ENCODE data around the gene LRP3. TPM values are rescaled to one million over a fixed set of nuclear protein-coding genes. Genes with fewer than 3 reads are reported as not detected.

Gene LRP3
- total and polyA plus RNA-seq, 2 of the 13 experiments (the other 11 are each of a cell fraction or from before 2014, with no cell fraction given) = 17.6 to 51.6 TPM

DNA sequence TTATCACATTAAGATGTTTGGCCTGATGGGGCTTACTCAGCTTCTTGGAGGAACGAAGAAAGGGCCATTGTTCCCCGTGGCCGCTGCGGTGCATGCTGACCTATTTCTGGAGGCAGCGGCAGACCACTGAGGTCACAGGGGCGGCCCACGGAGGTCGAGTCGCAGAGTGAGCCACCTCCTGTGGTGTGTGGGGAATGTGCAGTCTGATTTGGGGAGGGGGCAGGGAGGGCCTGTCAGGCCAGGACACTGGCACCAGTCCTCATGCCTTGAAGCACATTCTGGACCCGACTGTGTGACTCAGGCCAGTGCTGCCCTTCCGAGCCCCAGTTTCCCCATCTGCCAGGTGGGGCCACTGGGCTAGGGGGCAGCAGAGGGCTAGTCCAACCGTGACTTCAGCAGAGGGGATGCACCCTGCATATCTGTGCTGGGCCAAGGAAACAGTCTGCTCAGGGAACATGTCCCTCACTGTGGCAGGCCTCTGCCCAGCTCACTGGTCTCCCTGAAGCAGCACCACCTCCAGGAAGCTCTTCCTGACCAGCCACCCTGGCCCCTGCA, 25.2 kb downstream of the LRP3 start:
- in situ Hi-C loops (cut with HindIII; ENCODE audit: extremely low pct_ligation_motif_present, low pct_unique_long_range_greater_than_20kb) = no loop called here
- CTCF ChIA-PET (ENCODE audit: low intra/inter-chr PET ratio, low total read pairs) = no interaction called here
- DNase-seq (ENCODE audit: low spot score) (no peak), ATAC-seq (peak; percentile 49), FAIRE-seq (no peak)
- peak overlapping the region; percentile 23; the same call in 1 of the 2 replicates for H3K4me2 ChIP-seq (ENCODE audit: low read depth, low read length)
- H3K4me3 ChIP-seq (replicated peaks in 1 of 3; ENCODE audit: insufficient read depth in 1 of 3, low read depth in 2 of 3, low read length in 3 of 3) = no peak overlapping the region
- H3K9me3 ChIP-seq (ENCODE audit: low read length) = no peaks in the 10 kb centered on the region
- H2AFZ ChIP-seq (ENCODE audit: low read length) = no peak overlapping the region
- no CpG with 5 or more reads among the region's 12 CpGs for WGBS (ENCODE audit: low lambda C conversion rate)
- H3K9ac ChIP-seq (ENCODE audit: insufficient read depth, low read depth, low read length) = no peak overlapping the region
- H3K27ac ChIP-seq (ENCODE audit: extremely low read length, insufficient read depth, low read length) = no peak overlapping the region
- H3K4me1 ChIP-seq (ENCODE audit: insufficient read depth, low read length) = peaks cover 44% of the 10 kb centered on the region
- BruUV-seq (replicated peaks) = no TSS peak
- intact Hi-C loops (cut with micrococcal nuclease; ENCODE audit: unreplicated experiment) = no loop called here
- no peaks in the 10 kb centered on the region for H3K36me3 ChIP-seq (replicated peaks in 1 of 2; ENCODE audit: control insufficient read depth in 1 of 2, insufficient read depth in 2 of 2, low read length in 2 of 2)
- no peaks in the 10 kb centered on the region for H3K79me2 ChIP-seq (ENCODE audit: insufficient read depth, low read length)
- H3K27me3 ChIP-seq (ENCODE audit: control insufficient read depth in 1 of 2, insufficient read depth in 2 of 2, low read length in 2 of 2) = peaks cover 10 to 27% of the 10 kb centered on the region in 2 experiments
- POLR2A ChIA-PET = no interaction called here
- H4K20me1 ChIP-seq (ENCODE audit: insufficient read depth, low read length) = no peaks in the 10 kb centered on the region
- TF ChIP-seq ARNT (IDR thresholded peaks at IDR 0.05) = no peak
- no peak for TF ChIP-seq ZNF777 (CRISPR knock-in tag; IDR thresholded peaks at IDR 0.05)
- TF ChIP-seq PAWR (CRISPR knock-in tag; IDR thresholded peaks at IDR 0.05; ENCODE audit: borderline replicate concordance) = no peak
- TF ChIP-seq, protein P1, sequence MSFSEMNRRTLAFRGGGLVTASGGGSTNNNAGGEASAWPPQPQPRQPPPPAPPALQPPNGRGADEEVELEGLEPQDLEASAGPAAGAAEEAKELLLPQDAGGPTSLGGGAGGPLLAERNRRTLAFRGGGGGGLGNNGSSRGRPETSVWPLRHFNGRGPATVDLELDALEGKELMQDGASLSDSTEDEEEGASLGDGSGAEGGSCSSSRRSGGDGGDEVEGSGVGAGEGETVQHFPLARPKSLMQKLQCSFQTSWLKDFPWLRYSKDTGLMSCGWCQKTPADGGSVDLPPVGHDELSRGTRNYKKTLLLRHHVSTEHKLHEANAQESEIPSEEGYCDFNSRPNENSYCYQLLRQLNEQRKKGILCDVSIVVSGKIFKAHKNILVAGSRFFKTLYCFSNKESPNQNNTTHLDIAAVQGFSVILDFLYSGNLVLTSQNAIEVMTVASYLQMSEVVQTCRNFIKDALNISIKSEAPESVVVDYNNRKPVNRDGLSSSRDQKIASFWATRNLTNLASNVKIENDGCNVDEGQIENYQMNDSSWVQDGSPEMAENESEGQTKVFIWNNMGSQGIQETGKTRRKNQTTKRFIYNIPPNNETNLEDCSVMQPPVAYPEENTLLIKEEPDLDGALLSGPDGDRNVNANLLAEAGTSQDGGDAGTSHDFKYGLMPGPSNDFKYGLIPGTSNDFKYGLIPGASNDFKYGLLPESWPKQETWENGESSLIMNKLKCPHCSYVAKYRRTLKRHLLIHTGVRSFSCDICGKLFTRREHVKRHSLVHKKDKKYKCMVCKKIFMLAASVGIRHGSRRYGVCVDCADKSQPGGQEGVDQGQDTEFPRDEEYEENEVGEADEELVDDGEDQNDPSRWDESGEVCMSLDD (CRISPR knock-in tag; IDR thresholded peaks at IDR 0.05; ENCODE audit: borderline replicate concordance) = no peak
- TF ChIP-seq, protein P2, sequence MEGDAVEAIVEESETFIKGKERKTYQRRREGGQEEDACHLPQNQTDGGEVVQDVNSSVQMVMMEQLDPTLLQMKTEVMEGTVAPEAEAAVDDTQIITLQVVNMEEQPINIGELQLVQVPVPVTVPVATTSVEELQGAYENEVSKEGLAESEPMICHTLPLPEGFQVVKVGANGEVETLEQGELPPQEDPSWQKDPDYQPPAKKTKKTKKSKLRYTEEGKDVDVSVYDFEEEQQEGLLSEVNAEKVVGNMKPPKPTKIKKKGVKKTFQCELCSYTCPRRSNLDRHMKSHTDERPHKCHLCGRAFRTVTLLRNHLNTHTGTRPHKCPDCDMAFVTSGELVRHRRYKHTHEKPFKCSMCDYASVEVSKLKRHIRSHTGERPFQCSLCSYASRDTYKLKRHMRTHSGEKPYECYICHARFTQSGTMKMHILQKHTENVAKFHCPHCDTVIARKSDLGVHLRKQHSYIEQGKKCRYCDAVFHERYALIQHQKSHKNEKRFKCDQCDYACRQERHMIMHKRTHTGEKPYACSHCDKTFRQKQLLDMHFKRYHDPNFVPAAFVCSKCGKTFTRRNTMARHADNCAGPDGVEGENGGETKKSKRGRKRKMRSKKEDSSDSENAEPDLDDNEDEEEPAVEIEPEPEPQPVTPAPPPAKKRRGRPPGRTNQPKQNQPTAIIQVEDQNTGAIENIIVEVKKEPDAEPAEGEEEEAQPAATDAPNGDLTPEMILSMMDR (CRISPR knock-in tag; IDR thresholded peaks at IDR 0.05) = peak; percentile 82
- TF ChIP-seq FOSL2 (CRISPR knock-in tag; IDR thresholded peaks at IDR 0.05) = peak; percentile 36; the same call in 1 of the 2 replicates
- 0 out of 2 replicates have a peak, but pooled peaks have one; percentile 20 for TF ChIP-seq KDM2A (CRISPR knock-in tag; IDR thresholded peaks at IDR 0.05; ENCODE audit: borderline replicate concordance, low read depth)
- TF ChIP-seq KLF13 (CRISPR knock-in tag; IDR thresholded peaks at IDR 0.05) = no peak
- 0 out of 2 replicates have a peak, but pooled peaks have one; percentile 44 for TF ChIP-seq ZNF891 (CRISPR knock-in tag; IDR thresholded peaks at IDR 0.05)
- no peak for TF ChIP-seq HOXA3 (CRISPR knock-in tag; IDR thresholded peaks at IDR 0.05)
- TF ChIP-seq ZNF12 (CRISPR knock-in tag; IDR thresholded peaks at IDR 0.05) = no peak
- no peak for TF ChIP-seq ZNF563 (CRISPR knock-in tag; IDR thresholded peaks at IDR 0.05)
- no peak for TF ChIP-seq ELF3 (CRISPR knock-in tag; IDR thresholded peaks at IDR 0.05)
- TF ChIP-seq TMF1 (CRISPR knock-in tag; IDR thresholded peaks at IDR 0.05; ENCODE audit: low read depth) = no peak
- TF ChIP-seq, protein P3, sequence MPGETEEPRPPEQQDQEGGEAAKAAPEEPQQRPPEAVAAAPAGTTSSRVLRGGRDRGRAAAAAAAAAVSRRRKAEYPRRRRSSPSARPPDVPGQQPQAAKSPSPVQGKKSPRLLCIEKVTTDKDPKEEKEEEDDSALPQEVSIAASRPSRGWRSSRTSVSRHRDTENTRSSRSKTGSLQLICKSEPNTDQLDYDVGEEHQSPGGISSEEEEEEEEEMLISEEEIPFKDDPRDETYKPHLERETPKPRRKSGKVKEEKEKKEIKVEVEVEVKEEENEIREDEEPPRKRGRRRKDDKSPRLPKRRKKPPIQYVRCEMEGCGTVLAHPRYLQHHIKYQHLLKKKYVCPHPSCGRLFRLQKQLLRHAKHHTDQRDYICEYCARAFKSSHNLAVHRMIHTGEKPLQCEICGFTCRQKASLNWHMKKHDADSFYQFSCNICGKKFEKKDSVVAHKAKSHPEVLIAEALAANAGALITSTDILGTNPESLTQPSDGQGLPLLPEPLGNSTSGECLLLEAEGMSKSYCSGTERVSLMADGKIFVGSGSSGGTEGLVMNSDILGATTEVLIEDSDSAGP (CRISPR knock-in tag; IDR thresholded peaks at IDR 0.05; ENCODE audit: borderline replicate concordance) = 0 out of 2 replicates have a peak, but pooled peaks have one; percentile 19
- 0 out of 2 replicates have a peak, but pooled peaks have one; percentile 58 for TF ChIP-seq ZMYM3 (CRISPR knock-in tag; IDR thresholded peaks at IDR 0.05)
